HCT116 (cell line): Measurements from ENCODE around the gene TEAD1.

ENCODE experiments used
- ATF3 ChIP-seq: IDR thresholded peaks from 2 replicates; pipeline ENCODE4 v1.6.1; 2012
- CEBPB ChIP-seq: IDR thresholded peaks from 2 replicates; pipeline ENCODE4 v1.6.1; 2012; ENCODE audit warnings: low read depth
- EZH2phosphoT487 ChIP-seq: fragments of 200-600 bp; IDR thresholded peaks from 2 replicates; pipeline ENCODE4 v1.6.1; 2018; ENCODE audit warnings: antibody characterized with exemption, borderline replicate concordance
- YY1 ChIP-seq: IDR thresholded peaks from 2 replicates; pipeline ENCODE4 v1.6.1; 2011; ENCODE audit warnings: low read length, low read depth, moderate library complexity, mild to moderate bottlenecking; ENCODE audit not compliant: insufficient replicate concordance; ENCODE audit errors: extremely low read depth
- TF ChIP-seq, protein P1 (sequence below), 3 experiments: fragments of 200-600 bp in 1 of 3; sonication (generic) in 1 of 3; IDR thresholded peaks in 2 of 3; conservative IDR thresholded peaks in 1 of 3; 2 replicates each; pipeline ENCODE4 v1.5.1; 2012 to 2017; ENCODE audit warnings: low read depth in 2 of 3, low read length in 2 of 3, antibody characterized with exemption in 1 of 3, borderline replicate concordance in 1 of 3, control low read depth in 1 of 3, mild to moderate bottlenecking in 1 of 3, mixed read lengths in 1 of 3, mixed run types in 1 of 3, moderate library complexity in 1 of 3; ENCODE audit not compliant: insufficient read depth in 1 of 3

GRCh38 chr11:12979928-12980689 lies 305.9 kb downstream of the TEAD1 start:
- TF ChIP-seq, protein P1, sequence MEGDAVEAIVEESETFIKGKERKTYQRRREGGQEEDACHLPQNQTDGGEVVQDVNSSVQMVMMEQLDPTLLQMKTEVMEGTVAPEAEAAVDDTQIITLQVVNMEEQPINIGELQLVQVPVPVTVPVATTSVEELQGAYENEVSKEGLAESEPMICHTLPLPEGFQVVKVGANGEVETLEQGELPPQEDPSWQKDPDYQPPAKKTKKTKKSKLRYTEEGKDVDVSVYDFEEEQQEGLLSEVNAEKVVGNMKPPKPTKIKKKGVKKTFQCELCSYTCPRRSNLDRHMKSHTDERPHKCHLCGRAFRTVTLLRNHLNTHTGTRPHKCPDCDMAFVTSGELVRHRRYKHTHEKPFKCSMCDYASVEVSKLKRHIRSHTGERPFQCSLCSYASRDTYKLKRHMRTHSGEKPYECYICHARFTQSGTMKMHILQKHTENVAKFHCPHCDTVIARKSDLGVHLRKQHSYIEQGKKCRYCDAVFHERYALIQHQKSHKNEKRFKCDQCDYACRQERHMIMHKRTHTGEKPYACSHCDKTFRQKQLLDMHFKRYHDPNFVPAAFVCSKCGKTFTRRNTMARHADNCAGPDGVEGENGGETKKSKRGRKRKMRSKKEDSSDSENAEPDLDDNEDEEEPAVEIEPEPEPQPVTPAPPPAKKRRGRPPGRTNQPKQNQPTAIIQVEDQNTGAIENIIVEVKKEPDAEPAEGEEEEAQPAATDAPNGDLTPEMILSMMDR (IDR thresholded peaks at IDR 0.05 in 2 of 3, conservative IDR thresholded peaks at IDR 0.05 in 1 of 3; ENCODE audit: borderline replicate concordance in 1 of 3, insufficient read depth in 1 of 3, low read depth in 2 of 3, low read length in 2 of 3), result no peak
- TF ChIP-seq CEBPB (no peak), ATF3 (no peak), YY1 (no peak), EZH2phosphoT487 (no peak)
